IPS DF 4.7 (cell line): Measurements from ENCODE around the gene CPA2.

ENCODE experiments used
- DNase-seq: peaks from one replicate; pipeline ENCODE4 v3.0.0-alpha.2; 2013; ENCODE audit warnings: low spot score; ENCODE audit errors: extremely low read depth

CPA2 gene

GRCh38 chr7:130254555-130254954 lies 12.1 kb upstream of the CPA2 start:
- no peak for DNase-seq

- no peak for DNase-seq
Observed at GRCh38 chr7:130256704-130257103, 10.0 kb upstream of the CPA2 start.

DNA sequence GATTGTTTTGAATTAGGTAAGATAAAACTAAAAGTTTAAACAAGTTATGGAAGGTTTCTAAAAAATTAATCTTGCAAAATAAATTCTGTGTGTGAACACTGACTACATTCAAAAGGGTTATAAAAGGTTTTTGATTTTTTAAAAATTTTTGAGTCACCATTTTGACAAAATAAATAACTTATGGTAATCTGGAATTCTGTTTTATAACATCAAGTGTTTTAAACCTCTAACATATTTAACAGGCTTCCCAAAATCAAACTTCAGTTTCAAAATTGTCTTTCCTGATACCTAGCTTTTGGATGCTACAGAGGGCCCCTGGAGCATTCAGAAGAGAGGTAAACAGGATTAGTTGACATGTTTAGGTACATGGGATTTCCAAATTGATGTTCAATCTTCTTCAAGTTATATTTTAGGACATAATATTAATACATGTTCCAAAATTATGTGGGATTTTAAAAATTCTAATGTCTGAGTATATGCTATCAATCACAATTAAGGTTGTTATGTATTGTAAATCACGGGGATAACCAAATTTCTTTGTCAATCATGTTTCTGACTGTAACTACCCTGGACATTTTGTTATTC lies 8.1 kb upstream of the CPA2 start:
- DNase-seq, result no peak

- no peak for DNase-seq
Observed at GRCh38 chr7:130262448-130262847, 4.2 kb upstream of the CPA2 start.

- no peak for DNase-seq
Observed at GRCh38 chr7:130263130-130263529, 3.5 kb upstream of the CPA2 start.

GRCh38 chr7:130266961-130267321 lies 278 bp downstream of the CPA2 start:
- DNase-seq, result no peak

GRCh38 chr7:130268463-130269317 lies 2.0 kb downstream of the CPA2 start:
- no peak for DNase-seq

DNA sequence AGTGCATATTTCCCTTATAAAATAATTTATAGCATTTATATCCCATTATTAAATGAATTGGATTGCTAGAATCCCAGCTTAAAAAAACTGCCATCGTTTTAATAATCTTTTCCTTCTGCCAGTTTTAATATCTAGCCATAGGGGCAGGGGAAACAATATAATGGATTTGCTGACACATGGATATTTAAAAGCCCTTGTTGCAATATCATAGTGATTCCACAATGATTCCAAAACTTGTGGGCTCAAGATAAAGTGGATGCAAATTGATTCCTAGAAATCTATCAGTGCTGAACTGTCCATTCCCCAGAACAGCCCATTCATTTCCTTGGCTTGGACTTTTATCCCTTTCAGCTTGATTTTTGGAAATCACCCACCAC lies 2.6 kb downstream of the CPA2 start:
- DNase-seq, result no peak

- DNase-seq, result no peak
Observed at GRCh38 chr7:130270947-130271800, 4.5 kb downstream of the CPA2 start.

- no peak for DNase-seq
Observed at GRCh38 chr7:130272381-130273080, 5.9 kb downstream of the CPA2 start.

DNA sequence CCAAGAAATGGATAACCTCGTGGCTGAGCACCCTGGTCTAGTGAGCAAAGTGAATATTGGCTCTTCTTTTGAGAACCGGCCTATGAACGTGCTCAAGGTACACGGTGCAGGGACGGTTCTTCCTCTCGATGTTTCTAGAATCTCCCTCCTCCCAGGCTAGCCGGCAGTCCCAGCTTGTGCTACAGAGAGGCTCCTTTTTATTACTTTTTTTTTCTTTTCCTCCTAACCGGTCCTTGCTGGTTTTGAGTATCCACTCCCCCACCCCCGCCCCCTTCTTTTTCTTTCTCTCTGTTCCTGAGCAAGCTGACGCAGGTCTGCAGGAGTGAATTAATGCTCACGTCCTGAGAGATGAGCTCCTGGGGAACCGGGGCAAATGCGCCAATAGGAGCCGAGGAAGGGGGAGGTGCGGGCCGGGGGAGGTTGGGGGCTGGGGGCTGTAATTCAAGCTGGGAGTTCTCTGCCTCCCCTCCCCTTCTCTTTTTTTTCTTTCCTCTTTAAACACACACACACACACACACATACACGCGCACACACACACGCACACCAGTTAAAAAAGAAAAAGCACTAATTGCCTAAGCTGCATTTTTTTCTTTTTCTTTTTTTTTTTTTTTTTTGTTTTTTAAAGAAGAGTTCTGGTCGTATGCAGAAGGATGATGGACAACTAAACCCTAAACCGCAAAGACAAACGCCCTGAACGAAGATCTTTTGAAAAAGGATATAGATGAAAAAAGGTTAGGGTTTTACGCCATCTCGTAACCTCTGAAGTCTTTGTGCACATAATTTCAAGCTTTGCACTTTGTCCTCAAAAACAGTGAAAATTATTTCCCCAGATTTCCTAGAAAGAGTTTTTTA lies 6.6 kb downstream of the CPA2 start:
- DNase-seq, result no peak

GRCh38 chr7:130273933-130274255 lies 7.2 kb downstream of the CPA2 start:
- no peak for DNase-seq

GRCh38 chr7:130274296-130274695 lies 7.6 kb downstream of the CPA2 start:
- DNase-seq, result no peak

DNA sequence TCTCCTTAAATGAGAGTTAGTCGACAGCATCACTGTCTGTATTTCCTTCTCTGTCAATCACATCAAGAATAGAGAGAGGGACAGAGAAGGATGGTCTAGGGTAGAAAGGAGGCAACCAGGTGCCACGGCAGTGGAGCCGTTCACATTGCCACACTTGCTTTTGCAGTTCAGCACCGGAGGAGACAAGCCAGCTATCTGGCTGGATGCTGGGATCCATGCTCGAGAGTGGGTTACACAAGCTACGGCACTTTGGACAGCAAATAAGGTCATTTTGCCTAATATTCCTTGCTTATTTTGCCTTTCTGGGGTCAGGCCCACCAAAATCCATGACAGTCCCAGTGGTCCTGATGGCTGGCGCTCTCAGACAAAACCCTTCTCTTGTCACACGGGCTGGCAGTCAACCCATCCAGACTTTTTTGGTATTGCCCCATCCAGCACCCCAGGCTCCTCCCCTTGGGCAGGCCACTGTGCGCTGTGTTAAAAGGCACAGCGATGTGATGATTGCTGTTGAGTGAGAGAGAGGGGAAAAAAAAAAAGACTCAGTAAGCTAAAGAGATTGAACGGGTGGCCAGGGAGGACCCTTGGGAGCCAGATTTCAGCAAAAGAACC lies 8.4 kb downstream of the CPA2 start:
- no peak for DNase-seq

GRCh38 chr7:130275826-130276297 lies 9.2 kb downstream of the CPA2 start:
- no peak for DNase-seq

DNA sequence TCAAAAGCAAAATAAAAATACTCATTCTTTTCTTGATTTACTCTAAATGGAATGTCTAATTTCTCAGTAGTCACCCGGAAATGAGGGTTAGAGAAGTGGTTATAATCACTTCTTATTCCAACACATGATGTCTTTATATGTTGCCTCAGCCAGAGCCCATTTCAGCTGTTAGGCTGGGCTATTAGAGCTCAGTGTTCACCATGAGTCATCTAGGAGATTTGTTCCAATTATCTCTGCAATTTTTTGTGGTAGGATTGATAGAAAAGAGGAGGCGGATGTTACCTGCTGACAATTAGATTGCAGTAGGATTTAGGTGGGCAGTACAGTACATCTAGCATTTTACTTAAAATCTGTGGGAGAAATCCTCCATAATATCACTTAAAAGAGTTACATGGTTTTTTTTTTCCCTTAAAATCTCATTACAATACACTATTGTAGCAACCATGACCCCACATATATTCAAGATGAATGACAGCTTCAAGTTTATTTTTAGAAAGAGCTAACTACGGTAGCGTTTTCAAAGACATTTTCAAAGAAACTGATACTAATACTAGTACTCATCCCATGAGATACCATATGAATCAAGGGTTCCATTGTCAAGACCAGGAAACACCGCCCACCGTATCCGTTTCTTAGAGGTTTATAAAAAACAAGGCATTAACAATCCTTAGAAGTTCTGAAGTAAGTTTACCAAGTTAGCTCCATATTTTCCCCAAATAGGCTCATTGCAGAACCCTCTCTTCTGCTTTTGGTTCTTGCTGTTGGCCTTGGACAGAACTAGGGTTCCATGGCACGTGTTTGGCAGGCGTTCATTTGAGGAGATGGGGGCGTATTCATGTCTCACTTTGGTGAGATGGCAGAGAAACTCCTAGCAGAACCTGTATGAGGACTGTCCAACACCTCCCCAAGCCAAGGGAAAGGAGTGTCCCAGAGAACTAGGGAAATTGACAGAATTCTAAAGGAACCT lies 10.4 kb downstream of the CPA2 start:
- DNase-seq, result no peak

DNA sequence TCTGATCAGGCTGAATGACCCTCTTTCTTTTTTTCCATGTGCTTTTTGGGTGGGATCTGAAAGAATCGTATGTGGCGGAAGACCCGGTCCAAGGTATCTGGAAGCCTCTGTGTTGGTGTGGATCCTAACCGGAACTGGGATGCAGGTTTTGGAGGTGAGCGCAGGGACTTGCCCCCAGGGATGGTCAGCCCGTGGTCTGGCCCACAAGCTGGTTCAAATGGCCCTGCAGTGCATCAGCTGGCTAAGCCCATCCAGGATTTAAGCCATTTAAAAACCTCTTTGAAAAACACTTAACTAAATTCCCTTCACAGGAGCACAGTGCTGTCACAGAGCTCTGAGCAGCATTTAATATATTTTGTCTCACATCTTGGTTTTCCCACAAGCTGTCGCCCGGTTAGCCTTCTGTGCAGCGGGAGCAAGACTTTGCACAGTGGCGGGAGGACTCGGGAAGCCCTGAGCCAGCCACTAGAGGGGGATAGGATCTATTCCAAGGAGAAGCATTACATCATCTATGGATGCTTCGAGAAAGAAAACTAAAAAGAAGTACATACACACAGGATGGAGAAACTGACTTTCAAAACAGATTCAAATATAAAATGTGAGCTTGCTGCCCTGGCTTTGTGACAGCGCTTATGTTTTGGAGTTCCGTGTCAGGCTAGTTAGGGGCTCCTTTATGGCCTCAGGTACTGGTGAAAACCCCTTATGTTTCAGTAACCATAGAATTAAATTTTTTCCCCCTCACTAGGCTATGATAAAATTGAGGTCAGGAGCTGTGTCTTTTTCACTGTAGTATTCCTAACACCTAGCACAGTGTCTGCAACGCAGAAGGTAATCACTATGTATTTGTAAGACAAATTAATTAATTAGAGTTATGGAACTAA lies 11.3 kb downstream of the CPA2 start:
- no peak for DNase-seq

GRCh38 chr7:130278860-130279259 lies 12.2 kb downstream of the CPA2 start:
- DNase-seq, result no peak
